HG03342 (cell line): ENCODE measurements around the gene UBL7.

Source experiments
- ATAC-seq: cut with Tn5 transposase; IDR thresholded peaks from one replicate; pipeline ENCODE4 v1.9.1; 2021; ENCODE audit warnings: mild to moderate bottlenecking, moderate library complexity; ENCODE audit not compliant: unreplicated experiment

The UBL7 gene

DNA sequence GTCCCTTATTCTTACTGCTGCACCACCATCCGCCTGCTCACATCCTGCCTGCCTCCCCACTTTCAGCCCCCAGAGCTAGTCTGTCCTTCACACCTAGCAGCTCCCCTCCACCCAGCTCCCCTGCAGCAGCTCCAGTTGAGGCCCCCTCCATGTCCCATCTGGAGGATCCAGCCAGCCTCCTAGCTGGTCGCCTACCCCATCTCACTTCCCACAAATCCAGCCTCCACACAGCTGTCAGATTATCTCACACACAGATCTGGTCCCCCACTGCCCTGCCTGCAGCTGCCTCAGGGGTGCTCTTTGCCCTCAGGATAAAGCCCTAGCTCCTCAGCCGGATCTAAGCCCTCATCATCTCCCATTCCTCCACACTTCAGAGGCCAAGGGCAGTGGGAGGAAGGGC is 18.4 kb downstream of the UBL7 start:
- no peak for ATAC-seq

- no peak for ATAC-seq
These were observed 18.9 kb downstream of the UBL7 start for GRCh38 chr15:74442063-74442462.

GRCh38 chr15:74441248-74441941 is 19.6 kb downstream of the UBL7 start:
- no peak for ATAC-seq

DNA sequence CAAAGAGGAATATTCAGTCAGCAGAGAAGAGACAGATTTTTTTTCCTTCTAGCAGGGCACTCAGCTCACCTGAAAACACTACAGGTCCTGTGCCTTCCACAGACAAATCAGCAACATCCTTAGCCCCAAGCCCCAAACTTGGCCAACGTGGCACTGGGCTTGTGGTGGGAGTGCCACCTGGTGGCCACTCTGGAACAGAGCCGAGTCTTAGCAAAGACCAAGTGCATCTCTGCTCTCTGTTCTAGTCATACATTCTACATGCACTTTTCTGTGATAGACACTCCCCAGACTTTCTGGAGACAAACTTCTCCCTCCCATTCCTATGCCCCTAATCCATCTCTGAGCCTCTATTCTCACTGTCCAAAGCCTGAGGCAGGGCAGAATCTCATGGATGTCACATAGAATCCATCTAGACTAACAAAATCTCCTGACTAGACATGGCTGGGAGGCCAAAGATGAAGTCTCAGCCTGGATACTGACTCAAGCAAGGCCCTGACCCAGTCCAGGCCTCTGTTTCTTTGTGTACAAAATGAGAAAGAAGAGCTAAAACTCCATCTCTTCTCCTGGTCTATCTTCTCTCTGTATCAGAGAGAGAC is 22.1 kb downstream of the UBL7 start:
- peak; percentile 55 for ATAC-seq

DNA sequence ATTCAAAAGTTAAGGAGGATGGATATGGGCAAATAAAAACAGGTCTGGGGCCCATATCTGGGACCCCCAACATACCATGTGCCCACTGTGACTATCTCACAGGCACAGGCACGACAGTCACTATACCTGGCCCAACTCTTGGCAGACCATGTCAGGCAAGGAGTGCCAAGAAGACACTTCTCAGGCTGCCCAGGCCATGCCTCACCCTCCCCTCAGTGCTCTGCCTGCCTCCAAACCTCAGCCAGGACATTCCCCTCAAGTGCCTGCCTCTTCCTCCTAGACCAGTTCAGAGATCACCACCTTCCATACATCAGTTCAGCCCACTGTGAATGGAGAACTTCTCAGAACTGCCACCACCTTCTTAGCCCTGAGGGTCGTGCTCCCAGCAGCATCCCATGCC is 22.8 kb downstream of the UBL7 start:
- ATAC-seq: no peak

- no peak for ATAC-seq
These were observed 26.5 kb downstream of the UBL7 start for GRCh38 chr15:74434263-74435136.

GRCh38 chr15:74433592-74434262 is 27.2 kb downstream of the UBL7 start, which contains the start of gene SEMA7A:
SEMA7A (minus strand) TSS chr15:74433958; CDS start chr15:74433918, 40 bp downstream.
- ATAC-seq: no peak

- no peak for ATAC-seq
These were observed 27.9 kb downstream of the UBL7 start for GRCh38 chr15:74432968-74433591.

- no peak for ATAC-seq
These were observed 28.5 kb downstream of the UBL7 start for GRCh38 chr15:74432271-74432967.

GRCh38 chr15:74431645-74432044 is 29.3 kb downstream of the UBL7 start:
- no peak for ATAC-seq

DNA sequence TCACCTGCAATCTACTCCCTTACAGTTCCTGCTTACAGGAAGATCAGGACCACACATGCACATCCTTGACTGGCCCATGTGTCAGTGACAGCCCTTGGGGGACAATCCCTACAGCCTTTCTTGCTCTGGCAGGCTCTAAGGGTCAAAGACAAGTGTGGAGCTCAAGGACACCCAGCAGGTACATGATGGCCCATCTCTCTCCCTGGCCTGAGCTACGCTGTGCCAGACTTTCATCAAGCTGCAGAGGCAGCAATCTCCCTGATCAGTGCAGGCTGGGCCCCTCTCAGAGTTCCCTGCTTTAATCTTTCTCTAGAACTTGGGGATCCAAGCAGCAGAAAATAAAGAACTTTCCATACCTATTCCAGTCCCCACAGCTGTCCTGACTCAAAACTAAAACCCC is 29.8 kb downstream of the UBL7 start:
- ATAC-seq: no peak

GRCh38 chr15:74430510-74430951 is 30.4 kb downstream of the UBL7 start:
- no peak for ATAC-seq

DNA sequence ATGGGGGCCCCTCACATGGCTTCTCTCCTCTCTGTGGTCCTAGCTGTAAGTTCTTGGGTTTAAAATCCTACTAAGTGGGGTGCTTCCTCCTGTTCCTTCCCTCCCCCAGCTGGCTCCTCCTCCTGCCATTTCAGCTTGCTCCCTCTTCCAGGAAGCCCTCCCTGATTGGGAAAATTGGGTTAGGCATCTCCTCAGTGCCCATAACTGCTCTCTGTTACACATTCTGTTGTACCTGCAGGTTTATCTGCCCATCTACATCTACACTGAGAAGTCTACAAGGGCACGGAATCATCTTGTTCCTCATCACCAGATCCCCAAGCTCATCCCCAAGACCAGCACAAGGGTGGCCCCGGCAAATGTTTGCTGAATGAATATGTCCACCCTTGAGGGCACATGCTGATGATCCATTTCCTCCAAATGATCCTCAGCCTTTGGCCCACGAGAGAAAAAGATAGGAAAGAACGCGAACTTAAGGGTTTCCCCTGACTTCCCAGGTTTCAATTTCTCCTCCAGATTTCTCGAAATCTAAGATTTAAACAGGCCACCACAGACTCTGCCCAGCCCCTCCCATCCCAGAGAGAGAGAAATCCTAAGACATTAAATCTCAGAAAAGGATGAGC is 31.1 kb downstream of the UBL7 start:
- ATAC-seq: no peak

DNA sequence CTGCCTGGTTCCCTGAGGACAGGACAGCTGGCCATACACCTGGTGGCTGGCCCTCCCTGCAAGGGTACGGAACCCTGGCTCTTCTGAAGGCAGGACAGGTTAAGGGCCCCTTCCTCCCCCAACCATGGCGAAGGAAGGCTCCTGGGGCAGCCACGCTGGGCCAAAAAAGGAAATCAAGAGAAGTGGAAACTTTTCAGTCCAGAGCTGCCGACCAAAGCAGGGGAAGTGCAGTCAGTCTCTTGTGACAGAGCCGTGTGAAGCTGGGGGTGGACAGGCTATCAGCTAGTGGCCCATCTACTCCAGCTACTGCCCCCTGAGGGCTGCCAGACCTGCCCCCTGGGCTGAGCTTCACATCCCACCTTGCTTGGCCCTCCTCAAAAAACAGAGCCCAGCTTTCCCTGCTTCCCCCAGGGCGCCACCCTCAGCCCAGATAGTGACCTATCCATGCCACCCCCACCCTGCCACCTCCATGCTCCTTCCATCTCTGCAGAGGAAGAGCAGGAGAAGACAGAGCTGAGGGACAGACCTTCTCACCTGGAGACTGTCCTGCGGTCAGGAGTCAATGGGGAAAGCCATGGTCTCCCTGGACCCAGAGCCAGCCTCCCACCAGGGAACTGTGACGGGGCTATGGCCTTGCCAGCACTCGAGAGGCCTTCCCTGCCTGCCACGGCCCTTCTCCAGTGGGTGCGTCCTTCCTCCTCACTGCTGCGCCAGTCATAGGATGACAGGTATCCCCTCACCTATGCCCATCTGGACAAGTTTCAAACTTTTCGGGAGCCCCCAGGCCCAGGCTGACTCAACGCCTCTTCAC is 31.8 kb downstream of the UBL7 start:
- ATAC-seq: no peak

- ATAC-seq: no peak
These were observed 32.5 kb downstream of the UBL7 start for GRCh38 chr15:74428442-74428787.

DNA sequence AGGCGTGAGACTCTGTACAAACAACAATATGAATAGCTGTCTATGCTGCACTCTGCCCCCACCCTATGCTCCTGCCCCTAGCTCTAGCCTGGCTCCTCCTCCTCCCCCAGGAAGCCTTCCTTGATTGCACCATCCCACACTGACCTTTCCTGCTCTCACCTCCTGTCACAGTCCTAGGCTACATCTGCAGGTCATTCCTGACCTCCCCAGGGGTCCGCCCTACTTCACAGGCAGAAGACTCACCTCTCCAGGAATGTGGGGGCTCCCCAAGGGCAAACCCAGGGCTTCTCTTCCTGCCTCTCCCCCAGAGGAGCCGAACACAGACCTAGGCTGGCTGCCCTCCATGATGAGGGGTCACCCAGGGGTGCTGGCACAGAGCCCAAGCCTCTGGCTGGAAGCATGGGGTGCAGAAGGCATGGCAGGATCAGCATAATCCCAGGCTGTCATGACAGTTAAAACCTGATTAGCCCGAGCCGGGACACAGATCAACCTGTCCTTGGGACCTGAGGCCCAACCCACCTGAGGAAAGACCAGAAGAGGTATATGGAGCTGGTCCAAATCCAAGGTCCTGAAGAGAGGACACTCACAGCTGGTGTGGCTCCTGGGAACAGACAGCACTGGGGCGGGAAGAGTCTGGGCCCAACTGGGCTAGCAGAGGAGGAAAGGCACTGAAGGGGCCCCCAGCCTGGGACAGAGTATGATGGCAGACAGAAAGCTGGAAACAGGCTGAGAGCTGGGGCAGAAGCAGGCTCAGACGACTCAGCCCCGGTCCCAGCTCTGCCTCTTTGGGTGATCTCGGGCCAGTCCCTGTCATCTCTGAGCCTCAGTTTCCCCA is 33.1 kb downstream of the UBL7 start:
- no peak for ATAC-seq

GRCh38 chr15:74426404-74427281 is 34.3 kb downstream of the UBL7 start:
- no peak for ATAC-seq
